CD4-positive, alpha-beta T cell treated with Interleukin-4 for 4 hours (primary cell): ENCODE data around the gene RNF150.
"Not testable (repeated sequence)": the region's sequence is repeated elsewhere in the genome, so short reads cannot be mapped to it uniquely, and the experiment has no call there.

Experiments
- DNase-seq: peaks from one replicate; pipeline ENCODE4 v3.0.0-alpha.2; 2020

RNF150 gene

GRCh38 chr4:141074098-141074878 lies 59.0 kb downstream of the RNF150 start:
- no peak for DNase-seq

- DNase-seq = no peak
Measured at GRCh38 chr4:141066690-141067089, 66.6 kb downstream of the RNF150 start.

- DNase-seq = no peak
Measured at GRCh38 chr4:141065872-141066271, 67.4 kb downstream of the RNF150 start.

- DNase-seq = no peak
Measured at GRCh38 chr4:141062651-141063050, 70.6 kb downstream of the RNF150 start.

- DNase-seq = no peak
Measured at GRCh38 chr4:141058591-141059512, 74.4 kb downstream of the RNF150 start.

- no peak for DNase-seq
Measured at GRCh38 chr4:141057582-141057981, 75.7 kb downstream of the RNF150 start.

- no peak for DNase-seq
Measured at GRCh38 chr4:141056473-141056872, 76.8 kb downstream of the RNF150 start.

GRCh38 chr4:141054446-141054845 lies 78.8 kb downstream of the RNF150 start:
- DNase-seq = no peak

GRCh38 chr4:141050999-141051398 lies 82.3 kb downstream of the RNF150 start:
- DNase-seq = not testable (repeated sequence)

- no peak for DNase-seq
Measured at GRCh38 chr4:141047228-141047884, 85.9 kb downstream of the RNF150 start.

GRCh38 chr4:141046255-141046654 lies 87.0 kb downstream of the RNF150 start:
- DNase-seq = no peak

- DNase-seq = no peak
Measured at GRCh38 chr4:141045848-141046247, 87.4 kb downstream of the RNF150 start.

- no peak for DNase-seq
Measured at GRCh38 chr4:141041021-141041476, 92.2 kb downstream of the RNF150 start.

GRCh38 chr4:141039156-141039555 lies 94.1 kb downstream of the RNF150 start:
- no peak for DNase-seq

GRCh38 chr4:141038428-141038827 lies 94.8 kb downstream of the RNF150 start:
- DNase-seq = no peak

GRCh38 chr4:141037446-141037845 lies 95.8 kb downstream of the RNF150 start:
- DNase-seq = no peak

- no peak for DNase-seq
Measured at GRCh38 chr4:141036786-141037185, 96.5 kb downstream of the RNF150 start.

GRCh38 chr4:141035920-141036319 lies 97.3 kb downstream of the RNF150 start:
- DNase-seq = no peak

- no peak for DNase-seq
Measured at GRCh38 chr4:141028024-141028529, 105.2 kb downstream of the RNF150 start.

- DNase-seq = no peak
Measured at GRCh38 chr4:141027421-141027820, 105.8 kb downstream of the RNF150 start.

GRCh38 chr4:141026900-141027299 lies 106.4 kb downstream of the RNF150 start:
- DNase-seq = no peak

- DNase-seq = no peak
Measured at GRCh38 chr4:141023051-141023450, 110.2 kb downstream of the RNF150 start.

- DNase-seq = no peak
Measured at GRCh38 chr4:141022111-141022695, 111.1 kb downstream of the RNF150 start.
